ENCODE results near the gene XCR1.

Gene XCR1

DNA sequence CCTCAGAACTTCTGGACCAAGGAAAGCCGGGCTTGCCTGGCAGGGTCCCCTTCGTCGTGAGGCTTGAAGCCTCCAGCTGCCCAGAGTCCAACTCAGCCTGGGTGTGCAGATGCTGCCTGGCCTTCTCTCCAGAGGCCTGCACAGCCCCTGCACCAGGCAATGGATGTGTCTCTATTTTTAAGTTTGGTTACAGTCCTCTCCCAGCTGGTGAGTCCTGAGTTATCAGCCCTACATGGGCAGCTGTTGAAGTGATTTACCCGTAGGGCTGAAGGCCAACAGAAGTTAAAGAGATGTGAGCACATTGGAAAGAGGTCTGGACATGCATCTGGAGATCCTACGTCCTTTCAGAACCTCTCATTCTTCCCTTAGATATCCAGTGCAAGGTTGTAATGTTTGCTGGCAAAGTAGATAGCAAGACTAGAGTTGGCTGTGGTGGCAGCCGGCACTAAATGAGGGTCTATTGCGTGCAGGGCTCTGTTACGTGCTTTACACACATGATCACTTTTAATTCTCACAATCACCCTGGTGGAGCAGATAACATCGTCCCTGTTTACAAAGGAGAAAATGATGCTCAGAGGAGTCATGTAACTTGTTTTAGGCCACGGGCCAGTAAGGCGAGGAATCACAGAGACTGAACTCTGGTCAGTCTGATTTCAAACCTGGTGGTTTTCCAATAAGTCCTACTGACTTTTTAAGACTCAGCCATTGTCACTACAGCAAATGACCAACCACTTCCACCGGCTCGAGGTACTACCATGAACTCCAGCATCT, 41.6 kb downstream of the XCR1 start:
- H3K9me3 ChIP-seq (ENCODE audit: control insufficient read depth, insufficient read depth, low read depth, low read length) = no peaks in the 10 kb centered on the region
- no peak overlapping the region for H3K27ac ChIP-seq (ENCODE audit: extremely low read depth, low read depth, low read length)
- no peak overlapping the region for H3K4me3 ChIP-seq (ENCODE audit: low read depth, low read length)
- ChIA-PET POLR2A (no interaction called here), CTCF (interaction anchor here (0.7 to 1.5 kb wide), 2 partner anchors 92 to 93 kb away, joined by 3 to 4 read pairs; no protein-coding TSS in a partner anchor)
- H3K36me3 ChIP-seq (ENCODE audit: control insufficient read depth in 2 of 2, insufficient read depth in 1 of 2, low read length in 2 of 2) = peaks cover 0 to 49% of the 10 kb centered on the region in 2 experiments; a peak in 1 of 3 replicates
- TF ChIP-seq ZNF335 (tag by site-specific recombination; conservative IDR thresholded peaks at IDR 0.05) (no peak), GLI4 (tag by site-specific recombination; IDR thresholded peaks at IDR 0.05) (no peak), ZFHX2 (tag by site-specific recombination; conservative IDR thresholded peaks at IDR 0.05) (no peak), ZNF112 (tag by site-specific recombination; IDR thresholded peaks at IDR 0.05) (no peak), ZNF624 (tag by site-specific recombination; IDR thresholded peaks at IDR 0.05) (no peak), ZNF664 (tag by site-specific recombination; IDR thresholded peaks at IDR 0.05) (no peak), ZNF529 (tag by site-specific recombination; IDR thresholded peaks at IDR 0.05; ENCODE audit: insufficient replicate concordance) (no peak)
- TF ChIP-seq, protein P1, sequence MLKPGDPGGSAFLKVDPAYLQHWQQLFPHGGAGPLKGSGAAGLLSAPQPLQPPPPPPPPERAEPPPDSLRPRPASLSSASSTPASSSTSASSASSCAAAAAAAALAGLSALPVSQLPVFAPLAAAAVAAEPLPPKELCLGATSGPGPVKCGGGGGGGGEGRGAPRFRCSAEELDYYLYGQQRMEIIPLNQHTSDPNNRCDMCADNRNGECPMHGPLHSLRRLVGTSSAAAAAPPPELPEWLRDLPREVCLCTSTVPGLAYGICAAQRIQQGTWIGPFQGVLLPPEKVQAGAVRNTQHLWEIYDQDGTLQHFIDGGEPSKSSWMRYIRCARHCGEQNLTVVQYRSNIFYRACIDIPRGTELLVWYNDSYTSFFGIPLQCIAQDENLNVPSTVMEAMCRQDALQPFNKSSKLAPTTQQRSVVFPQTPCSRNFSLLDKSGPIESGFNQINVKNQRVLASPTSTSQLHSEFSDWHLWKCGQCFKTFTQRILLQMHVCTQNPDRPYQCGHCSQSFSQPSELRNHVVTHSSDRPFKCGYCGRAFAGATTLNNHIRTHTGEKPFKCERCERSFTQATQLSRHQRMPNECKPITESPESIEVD (tag by site-specific recombination; IDR thresholded peaks at IDR 0.05) = no peak
- TF ChIP-seq, protein P2, sequence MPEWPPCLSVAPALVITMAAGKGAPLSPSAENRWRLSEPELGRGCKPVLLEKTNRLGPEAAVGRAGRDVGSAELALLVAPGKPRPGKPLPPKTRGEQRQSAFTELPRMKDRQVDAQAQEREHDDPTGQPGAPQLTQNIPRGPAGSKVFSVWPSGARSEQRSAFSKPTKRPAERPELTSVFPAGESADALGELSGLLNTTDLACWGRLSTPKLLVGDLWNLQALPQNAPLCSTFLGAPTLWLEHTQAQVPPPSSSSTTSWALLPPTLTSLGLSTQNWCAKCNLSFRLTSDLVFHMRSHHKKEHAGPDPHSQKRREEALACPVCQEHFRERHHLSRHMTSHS (tag by site-specific recombination; IDR thresholded peaks at IDR 0.05) = no peak
- TF ChIP-seq, protein P3, sequence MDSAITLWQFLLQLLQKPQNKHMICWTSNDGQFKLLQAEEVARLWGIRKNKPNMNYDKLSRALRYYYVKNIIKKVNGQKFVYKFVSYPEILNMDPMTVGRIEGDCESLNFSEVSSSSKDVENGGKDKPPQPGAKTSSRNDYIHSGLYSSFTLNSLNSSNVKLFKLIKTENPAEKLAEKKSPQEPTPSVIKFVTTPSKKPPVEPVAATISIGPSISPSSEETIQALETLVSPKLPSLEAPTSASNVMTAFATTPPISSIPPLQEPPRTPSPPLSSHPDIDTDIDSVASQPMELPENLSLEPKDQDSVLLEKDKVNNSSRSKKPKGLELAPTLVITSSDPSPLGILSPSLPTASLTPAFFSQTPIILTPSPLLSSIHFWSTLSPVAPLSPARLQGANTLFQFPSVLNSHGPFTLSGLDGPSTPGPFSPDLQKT (IDR thresholded peaks at IDR 0.05; ENCODE audit: borderline replicate concordance, low read depth, low read length) = no peak
- peaks cover 6% of the 10 kb centered on the region; the same call in 1 of the 2 replicates for H3K4me1 ChIP-seq (ENCODE audit: control insufficient read depth, insufficient read depth, low read length)

DNA sequence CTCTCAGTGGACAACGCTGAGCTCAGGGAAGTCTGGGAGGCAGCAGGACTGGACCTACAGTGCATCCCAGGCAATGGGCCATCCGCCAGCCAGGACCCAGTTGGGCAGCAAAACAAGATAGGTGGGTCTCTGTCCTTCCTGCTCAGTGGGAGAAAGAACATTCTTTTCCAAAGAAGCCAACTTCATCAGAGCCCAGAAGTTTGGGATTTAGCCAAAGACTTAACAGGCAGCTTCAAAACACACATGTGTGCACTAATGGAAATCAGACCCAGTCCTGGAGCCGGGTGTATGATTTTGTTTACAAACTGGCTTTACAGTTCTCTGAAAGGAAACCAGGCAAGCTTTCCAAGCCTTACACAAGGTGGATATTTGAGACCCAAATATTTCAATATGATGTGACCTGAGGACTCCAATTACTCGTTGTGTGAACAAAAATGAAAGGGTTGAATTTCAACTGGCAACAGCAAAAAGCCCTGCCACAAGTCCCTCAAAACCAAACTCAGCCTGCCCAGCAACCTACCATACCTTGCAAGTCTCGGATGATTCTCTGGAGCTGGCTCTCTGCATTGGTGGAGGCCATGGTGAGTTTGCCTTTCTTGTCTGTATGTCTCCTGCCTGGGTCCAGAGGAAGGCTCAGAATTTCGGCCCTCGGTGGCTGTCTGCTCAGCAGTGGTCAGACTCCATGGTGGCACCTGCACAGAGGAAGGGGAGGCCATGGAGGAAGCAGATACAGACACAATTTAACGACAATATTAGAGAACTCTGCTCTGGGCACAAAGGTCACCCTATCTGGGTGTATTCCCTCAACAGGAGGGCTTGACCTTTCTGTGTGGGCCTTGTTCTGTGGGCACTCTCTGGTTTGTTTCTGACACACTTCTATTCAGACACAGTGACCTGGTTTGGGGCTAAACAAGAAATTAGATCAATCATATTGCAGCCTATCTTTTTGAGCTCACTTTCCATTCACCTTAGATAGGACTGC, 42.7 kb downstream of the XCR1 start:
- ChIA-PET POLR2A (no interaction called here), CTCF (interaction anchor here (1.5 kb wide), 1 partner anchor 93 kb away, joined by 4 read pairs; no protein-coding TSS in a partner anchor)
- no peaks in the 10 kb centered on the region for H3K9me3 ChIP-seq (ENCODE audit: control insufficient read depth, insufficient read depth, low read depth, low read length)
- H3K27ac ChIP-seq (ENCODE audit: extremely low read depth, low read depth, low read length) = no peak overlapping the region
- TF ChIP-seq ZNF558 (tag by site-specific recombination; IDR thresholded peaks at IDR 0.05) (no peak), ZBTB48 (tag by site-specific recombination; IDR thresholded peaks at IDR 0.05) (no peak), ZNF548 (tag by site-specific recombination; IDR thresholded peaks at IDR 0.05) (no peak), ZFHX2 (tag by site-specific recombination; conservative IDR thresholded peaks at IDR 0.05) (no peak), ZNF561 (tag by site-specific recombination; IDR thresholded peaks at IDR 0.05; ENCODE audit: borderline replicate concordance) (no peak), ZNF391 (tag by site-specific recombination; IDR thresholded peaks at IDR 0.05; ENCODE audit: borderline replicate concordance, low read depth) (no peak), ZSCAN18 (tag by site-specific recombination; IDR thresholded peaks at IDR 0.05) (no peak), GLIS2 (tag by site-specific recombination; IDR thresholded peaks at IDR 0.05) (no peak), ZNF292 (tag by site-specific recombination; IDR thresholded peaks at IDR 0.05; ENCODE audit: borderline replicate concordance, low read depth) (no peak), OSR2 (tag by site-specific recombination; IDR thresholded peaks at IDR 0.05) (no peak), ZNF423 (tag by site-specific recombination; IDR thresholded peaks at IDR 0.05) (no peak), SP3 (tag by site-specific recombination; IDR thresholded peaks at IDR 0.05) (no peak)
- H3K4me3 ChIP-seq (ENCODE audit: low read depth, low read length) = no peak overlapping the region
- H3K36me3 ChIP-seq (ENCODE audit: control insufficient read depth in 2 of 2, insufficient read depth in 1 of 2, low read length in 2 of 2) = peaks cover 4 to 59% of the 10 kb centered on the region in 2 experiments; a peak in 1 of 3 replicates
- H3K4me1 ChIP-seq (ENCODE audit: control insufficient read depth, insufficient read depth, low read length) = peaks cover 6% of the 10 kb centered on the region; the same call in 1 of the 2 replicates

Data from HEK293 (cell line).